Endodermal cell (in vitro differentiated cells): ENCODE data around the gene CD93. TPM values are rescaled to one million over a fixed set of nuclear protein-coding genes. Genes with fewer than 3 reads are reported as not detected.

ENCODE experiments used
- DNase-seq: peaks from one replicate; pipeline ENCODE4 v3.0.0-alpha.2; 2017
- H3K27ac ChIP-seq: 2 replicates; pipeline ENCODE4 v1.5.1; 2013; ENCODE audit warnings: mild to moderate bottlenecking, low read depth, low read length, moderate library complexity
- H3K27me3 ChIP-seq: 2 replicates; pipeline ENCODE4 v1.6.1; 2013; ENCODE audit warnings: mild to moderate bottlenecking, low read length, moderate library complexity; ENCODE audit not compliant: insufficient read depth, control insufficient read depth, poor library complexity, severe bottlenecking
- H3K36me3 ChIP-seq: 2 replicates; pipeline ENCODE4 v1.7.0; 2013; ENCODE audit warnings: mild to moderate bottlenecking, low read length, moderate library complexity; ENCODE audit not compliant: control insufficient read depth, insufficient read depth
- H3K4me1 ChIP-seq: one replicate; pipeline ENCODE4 v1.7.0; 2013; ENCODE audit warnings: low read length; ENCODE audit not compliant: control insufficient read depth, insufficient read depth
- H3K4me3 ChIP-seq: 2 replicates; pipeline ENCODE4 v1.5.1; 2013; ENCODE audit warnings: mild to moderate bottlenecking, low read length, moderate library complexity
- H3K9ac ChIP-seq: 2 replicates; pipeline ENCODE4 v1.6.1; 2013; ENCODE audit warnings: mild to moderate bottlenecking, low read length, moderate library complexity; ENCODE audit not compliant: poor library complexity, severe bottlenecking; ENCODE audit errors: extremely low read depth
- H3K9me3 ChIP-seq: 2 replicates; pipeline ENCODE4 v1.6.1; 2013; ENCODE audit warnings: mild to moderate bottlenecking, low read length, moderate library complexity; ENCODE audit not compliant: control insufficient read depth
- H3K27ac Mint-ChIP-seq: 2 replicates; pipeline ENCODE4 v1.8.0; 2020; ENCODE audit warnings: mixed read lengths
- H3K27me3 Mint-ChIP-seq: 2 replicates; pipeline ENCODE4 v1.8.0; 2021; ENCODE audit warnings: mild to moderate bottlenecking, mixed read lengths; ENCODE audit not compliant: insufficient read depth
- H3K36me3 Mint-ChIP-seq: 2 replicates; pipeline ENCODE4 v1.8.0; 2020; ENCODE audit warnings: low read depth, mixed read lengths
- H3K4me1 Mint-ChIP-seq: 2 replicates; pipeline ENCODE4 v1.8.0; 2020; ENCODE audit warnings: mixed read lengths
- H3K4me3 Mint-ChIP-seq: 2 replicates; pipeline ENCODE4 v1.8.0; 2020; ENCODE audit warnings: mild to moderate bottlenecking, moderate library complexity, mixed read lengths
- H3K9me3 Mint-ChIP-seq: 2 replicates; pipeline ENCODE4 v1.8.0; 2020; ENCODE audit warnings: mild to moderate bottlenecking, mixed read lengths
- CTCF ChIP-seq: fragments of 200-600 bp; sonication (generic); conservative IDR thresholded peaks from 2 replicates; pipeline ENCODE4 v1.5.0; 2021; ENCODE audit warnings: antibody characterized with exemption, mild to moderate bottlenecking
- WGBS, 2 experiments: methylation state at CpG; one replicate each; pipeline versions ENCODE4 v1.1.5 to v1.1.7; 2013; ENCODE audit warnings: missing lambda C conversion rate in 2 of 2, mixed read lengths in 1 of 2; ENCODE audit not compliant: insufficient coverage in 1 of 2, insufficient read length in 1 of 2; 5-methylcytosine and 5-hydroxymethylcytosine counted together
- total RNA-seq, 2 donors: library from RNA; stranded (reverse); fragmentation: NEBNext Ultra II Directional in 1 of 2; extraction: Animal tissue kit (Norgen Biotek cat#: 25700) in 1 of 2; gene quantifications; 2 replicates in 1 of 2; 3 replicates in 1 of 2; pipeline ENCODE4 v1.2.1, GENCODE V29; 2021

Gene CD93
- total RNA-seq, 2 donors from 2014 or later, result 0.04 TPM; not detected in 1

GRCh38 chr20:23087587-23088251, 1.6 kb upstream of the CD93 start:
- peaks cover 9% of the 10 kb centered on the region for H3K4me1 ChIP-seq
- Mint-ChIP-seq H3K4me3 (no peak overlapping the region), H3K27me3 (no peaks in the 10 kb centered on the region), H3K4me1 (peaks cover 17% of the 10 kb centered on the region), H3K9me3 (no peaks in the 10 kb centered on the region), H3K27ac (no peak overlapping the region), H3K36me3 (no peaks in the 10 kb centered on the region)
- H3K4me3 ChIP-seq, result no peak overlapping the region
- no peak overlapping the region for H3K9ac ChIP-seq
- 90 to 100% methylated on average over 7 to 9 of the region's 9 CpGs for WGBS, 2 experiments
- H3K27me3 ChIP-seq, result no peaks in the 10 kb centered on the region
- H3K27ac ChIP-seq, result no peak overlapping the region
- TF ChIP-seq CTCF, result no peak
- no peak for DNase-seq
- no peaks in the 10 kb centered on the region for H3K9me3 ChIP-seq
- no peaks in the 10 kb centered on the region for H3K36me3 ChIP-seq

- no peak for DNase-seq
- peaks cover 4% of the 10 kb centered on the region for H3K4me1 ChIP-seq
- no peak overlapping the region for H3K9ac ChIP-seq
- no peaks in the 10 kb centered on the region for H3K36me3 ChIP-seq
- no peak overlapping the region for H3K27ac ChIP-seq
- WGBS, 2 experiments, result 74 to 89% methylated on average over 6 to 14 of the region's 14 CpGs
- Mint-ChIP-seq H3K27ac (no peak overlapping the region), H3K27me3 (no peaks in the 10 kb centered on the region), H3K4me1 (peaks cover 10% of the 10 kb centered on the region), H3K36me3 (no peaks in the 10 kb centered on the region), H3K9me3 (no peaks in the 10 kb centered on the region), H3K4me3 (no peak overlapping the region)
- H3K4me3 ChIP-seq, result no peak overlapping the region
- no peaks in the 10 kb centered on the region for H3K27me3 ChIP-seq
- H3K9me3 ChIP-seq, result no peaks in the 10 kb centered on the region
- no peak for TF ChIP-seq CTCF
These were observed 847 bp upstream of the CD93 start for GRCh38 chr20:23086931-23087411.

- Histone ChIP-seq H3K27ac (no peak overlapping the region), H3K4me3 (no peak overlapping the region), H3K36me3 (no peaks in the 10 kb centered on the region), H3K9me3 (no peaks in the 10 kb centered on the region), H3K4me1 (no peaks in the 10 kb centered on the region), H3K27me3 (no peaks in the 10 kb centered on the region), H3K9ac (no peak overlapping the region)
- Mint-ChIP-seq H3K9me3 (no peaks in the 10 kb centered on the region), H3K36me3 (no peaks in the 10 kb centered on the region), H3K27me3 (no peaks in the 10 kb centered on the region), H3K4me3 (no peak overlapping the region), H3K27ac (no peak overlapping the region), H3K4me1 (peaks cover 7% of the 10 kb centered on the region)
- 94 to 96% methylated on average over 11 to 23 of the region's 23 CpGs for WGBS, 2 experiments
- DNase-seq, result no peak
- no peak for TF ChIP-seq CTCF
These were observed 578 bp downstream of the CD93 start for GRCh38 chr20:23085436-23086055.
